Progenitor cell of endocrine pancreas (in vitro differentiated cells): ENCODE data around the gene FAM156A. TPM values are rescaled to one million over a fixed set of nuclear protein-coding genes. Genes with fewer than 3 reads are reported as not detected.
"Not testable (repeated sequence)": the region's sequence is repeated elsewhere in the genome, so short reads cannot be mapped to it uniquely, and the experiment has no call there.

Source experiments
- DNase-seq: peaks from one replicate; pipeline ENCODE4 v3.0.0; 2021; ENCODE audit warnings: low spot score; ENCODE audit not compliant: unreplicated experiment
- H3K27ac Mint-ChIP-seq: 2 replicates; pipeline ENCODE4 v1.8.0; 2021; ENCODE audit warnings: mild to moderate bottlenecking, moderate library complexity, mixed read lengths
- H3K27me3 Mint-ChIP-seq: 2 replicates; pipeline ENCODE4 v1.8.0; 2021; ENCODE audit warnings: mixed read lengths
- H3K36me3 Mint-ChIP-seq: 2 replicates; pipeline ENCODE4 v1.8.0; 2022; ENCODE audit warnings: mixed read lengths; ENCODE audit not compliant: insufficient read depth
- H3K4me1 Mint-ChIP-seq: 2 replicates; pipeline ENCODE4 v1.8.0; 2021; ENCODE audit warnings: low read depth, mixed read lengths
- H3K4me3 Mint-ChIP-seq: 2 replicates; pipeline ENCODE4 v1.8.0; 2021; ENCODE audit warnings: low read depth, mild to moderate bottlenecking, moderate library complexity, mixed read lengths
- H3K9me3 Mint-ChIP-seq: 2 replicates; pipeline ENCODE4 v1.8.0; 2021; ENCODE audit warnings: low read depth, mixed read lengths
- CTCF ChIP-seq: fragments of 200-600 bp; sonication (generic); IDR thresholded peaks from one replicate; pipeline ENCODE4 v1.5.0; 2021; ENCODE audit warnings: antibody characterized with exemption, mild to moderate bottlenecking; ENCODE audit not compliant: unreplicated experiment
- total RNA-seq: library from RNA; stranded (reverse); gene quantifications from 2 replicates; pipeline ENCODE4 v1.2.1, GENCODE V29; 2021

FAM156A gene
- total RNA-seq, 1 donor from 2014 or later = 22.0 TPM

DNA sequence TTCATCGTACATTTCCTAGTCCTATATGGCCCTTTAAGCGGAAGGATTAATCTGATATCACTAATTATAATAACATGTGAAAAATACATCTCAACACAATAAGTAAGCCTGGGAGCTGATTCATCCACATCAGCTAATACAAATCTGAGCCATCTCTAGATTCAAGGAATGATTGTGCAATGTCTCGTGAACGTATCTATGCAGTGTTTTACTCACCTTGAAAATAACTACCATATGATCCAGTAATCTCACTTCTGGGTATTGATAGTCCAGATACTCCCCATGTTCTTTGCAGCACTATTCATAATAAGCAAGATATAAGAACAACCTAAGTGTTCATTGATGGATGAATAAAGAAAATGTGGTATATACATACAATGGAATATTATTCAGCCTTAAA, 17.6 kb downstream of the FAM156A start:
- H3K27ac Mint-ChIP-seq, DNase-seq, H3K9me3 Mint-ChIP-seq, H3K4me3 Mint-ChIP-seq, H3K27me3 Mint-ChIP-seq, H3K4me1 Mint-ChIP-seq, H3K36me3 Mint-ChIP-seq: not testable (repeated sequence)

DNA sequence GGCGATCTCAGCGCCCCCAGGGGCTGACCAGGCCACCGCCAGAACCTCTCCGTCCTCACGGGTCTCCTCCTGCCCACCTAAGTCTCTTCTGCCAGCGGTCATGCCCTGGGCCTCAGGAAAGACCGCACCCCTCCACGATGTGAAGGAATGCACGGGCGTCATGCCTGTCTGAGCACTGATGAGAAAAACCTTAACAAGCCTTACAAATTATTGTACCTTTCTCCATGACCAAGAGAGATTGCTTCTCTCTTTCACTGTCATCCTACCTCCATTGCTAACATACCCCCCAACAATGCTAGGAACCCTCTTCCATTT, 22.9 kb downstream of the FAM156A start:
- Mint-ChIP-seq H3K27ac (peak overlapping the region; percentile 99), H3K4me3 (peak overlapping the region; percentile 90)
- not testable (repeated sequence) for DNase-seq, H3K4me1 Mint-ChIP-seq, H3K9me3 Mint-ChIP-seq, H3K27me3 Mint-ChIP-seq, H3K36me3 Mint-ChIP-seq

DNA sequence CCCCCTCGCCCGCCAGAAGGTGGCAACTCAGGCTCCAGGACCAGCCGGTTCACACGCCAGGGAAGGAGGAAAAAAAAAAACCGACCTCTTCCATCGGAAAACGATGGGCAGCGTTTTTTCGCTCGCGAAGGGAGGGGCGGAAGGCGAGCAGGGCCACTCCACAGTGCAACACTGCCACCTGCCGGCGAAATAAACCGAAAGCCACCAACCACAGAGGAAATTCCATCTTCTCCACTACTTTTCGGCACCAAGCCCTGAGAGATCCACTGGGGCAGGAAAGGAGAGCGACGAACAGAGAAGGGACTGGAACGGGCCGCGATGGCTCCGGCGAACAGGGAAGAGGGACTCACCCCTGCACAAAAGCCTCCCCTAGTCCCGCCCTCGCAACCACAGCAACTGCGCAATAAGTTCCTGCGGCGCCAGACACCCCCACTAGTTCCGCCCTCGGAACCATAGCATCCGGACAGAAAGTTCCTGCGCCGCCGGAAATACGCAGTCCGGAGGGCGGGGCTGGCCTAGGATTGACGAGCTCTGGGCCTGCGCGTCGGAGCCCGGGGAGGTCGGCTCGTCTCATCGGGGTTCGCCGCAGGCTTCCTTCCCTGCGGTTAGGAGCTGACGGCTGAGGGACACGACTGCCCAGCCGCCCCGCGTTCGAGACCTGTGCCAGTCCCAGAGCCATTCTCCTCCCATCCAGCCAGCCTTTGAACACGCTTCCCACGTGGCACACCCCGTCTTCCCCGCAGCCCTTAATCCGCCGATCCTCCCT, 23.4 kb downstream of the FAM156A start:
- peak overlapping the region; percentile 90 for H3K4me3 Mint-ChIP-seq
- no peaks in the 10 kb centered on the region for H3K27me3 Mint-ChIP-seq
- no peaks in the 10 kb centered on the region for H3K9me3 Mint-ChIP-seq
- H3K36me3 Mint-ChIP-seq = no peaks in the 10 kb centered on the region
- peak; percentile 77 for DNase-seq
- H3K4me1 Mint-ChIP-seq = peaks cover 2% of the 10 kb centered on the region
- TF ChIP-seq CTCF = peak; percentile 79
- H3K27ac Mint-ChIP-seq = peak overlapping the region; percentile 99

DNA sequence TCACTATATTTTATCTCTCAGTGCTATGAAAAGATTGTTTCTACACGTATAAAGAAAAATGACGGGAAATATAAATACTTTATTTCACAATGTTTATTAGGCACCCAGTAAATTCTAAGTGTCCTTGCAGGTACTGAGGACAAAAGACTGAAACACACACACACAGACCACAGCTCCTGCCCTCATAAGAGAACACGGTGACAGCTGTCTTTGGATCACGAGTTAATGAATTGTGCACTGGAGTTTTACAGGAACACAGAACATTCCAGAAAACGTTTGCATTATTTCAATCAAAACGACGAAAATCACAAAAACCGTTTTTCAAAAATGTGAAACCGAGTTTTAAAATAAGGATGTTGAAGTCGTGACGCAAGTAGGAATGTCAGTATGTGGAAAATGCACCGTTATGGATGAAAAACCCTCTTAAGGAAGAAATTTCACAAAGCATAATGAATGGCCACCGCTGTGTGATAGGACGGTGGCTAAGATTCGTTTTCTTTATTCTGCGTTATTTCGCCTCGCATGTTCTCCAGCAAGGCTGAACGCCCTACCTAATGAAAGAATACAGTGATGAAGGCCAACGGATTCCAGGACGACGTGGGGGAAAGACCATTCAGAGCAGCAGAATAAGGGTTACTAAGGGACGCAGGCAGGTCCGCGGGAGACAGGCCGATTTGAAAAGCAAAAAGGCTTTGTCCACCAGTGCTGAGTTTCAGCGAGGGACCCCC, 24.2 kb downstream of the FAM156A start:
- no peaks in the 10 kb centered on the region for H3K36me3 Mint-ChIP-seq
- H3K9me3 Mint-ChIP-seq = peaks cover 5% of the 10 kb centered on the region
- no peaks in the 10 kb centered on the region for H3K27me3 Mint-ChIP-seq
- TF ChIP-seq CTCF = no peak
- peak overlapping the region; percentile 99 for H3K27ac Mint-ChIP-seq
- peak overlapping the region; percentile 90 for H3K4me3 Mint-ChIP-seq
- H3K4me1 Mint-ChIP-seq = peaks cover 2% of the 10 kb centered on the region
- DNase-seq = no peak

DNA sequence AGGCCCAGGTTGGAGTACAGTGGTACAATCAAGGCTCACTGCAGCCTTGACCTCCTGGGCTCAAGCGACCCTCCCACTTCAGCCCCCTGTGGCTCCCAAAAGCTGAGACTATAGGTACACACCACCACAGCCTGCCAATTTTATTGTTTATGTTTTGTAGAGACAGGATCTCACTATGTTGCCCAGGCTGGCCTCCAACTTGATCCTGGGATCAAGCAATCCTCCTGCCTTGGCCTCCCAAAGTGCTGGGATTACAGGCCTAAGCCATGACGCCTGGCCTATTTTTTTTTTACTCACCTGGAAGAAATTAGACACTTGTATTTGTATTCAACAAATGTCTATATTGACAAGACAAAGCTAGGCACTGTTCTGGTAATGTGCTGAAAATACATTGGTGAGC, 25.1 kb downstream of the FAM156A start:
- Mint-ChIP-seq H3K27me3 (no peaks in the 10 kb centered on the region), H3K4me1 (peaks cover 2% of the 10 kb centered on the region), H3K36me3 (no peaks in the 10 kb centered on the region), H3K9me3 (peaks cover 7% of the 10 kb centered on the region), H3K27ac (no peak overlapping the region), H3K4me3 (no peak overlapping the region)
- DNase-seq = no peak
- TF ChIP-seq CTCF = no peak

DNA sequence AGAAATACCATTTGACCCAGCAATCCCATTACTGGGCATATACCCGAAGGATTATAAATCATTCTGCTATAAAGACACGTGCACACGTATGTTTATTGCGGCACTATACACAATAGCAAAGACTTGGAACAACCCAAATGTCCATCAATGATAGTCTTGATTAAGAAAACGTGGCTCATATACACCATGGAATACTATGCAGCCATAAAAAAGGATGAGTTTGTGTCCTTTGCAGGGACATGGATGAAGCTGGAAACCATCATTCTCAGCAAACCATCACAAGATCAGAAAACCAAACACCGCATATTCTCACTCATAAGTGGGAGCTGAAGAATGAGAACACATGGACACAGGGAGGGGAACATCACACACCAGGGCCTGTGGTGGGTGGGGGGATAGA, 28.1 kb downstream of the FAM156A start:
- peaks cover 10% of the 10 kb centered on the region for H3K9me3 Mint-ChIP-seq
- not testable (repeated sequence) for H3K4me3 Mint-ChIP-seq, H3K27ac Mint-ChIP-seq, DNase-seq, H3K36me3 Mint-ChIP-seq, H3K27me3 Mint-ChIP-seq, H3K4me1 Mint-ChIP-seq
